SKM-1 treated with dmso at 0.1 percent for 144 hours (cell line): Measurements from ENCODE around the gene ZNG1B.
"Not testable (repeated sequence)": the region's sequence is repeated elsewhere in the genome, so short reads cannot be mapped to it uniquely, and the experiment has no call there.

ENCODE experiments used
- DNase-seq: peaks from one replicate; lab custom pipeline; 2025; ENCODE audit not compliant: unreplicated experiment; lab: John Stamatoyannopoulos, UW

The ZNG1B gene

DNA sequence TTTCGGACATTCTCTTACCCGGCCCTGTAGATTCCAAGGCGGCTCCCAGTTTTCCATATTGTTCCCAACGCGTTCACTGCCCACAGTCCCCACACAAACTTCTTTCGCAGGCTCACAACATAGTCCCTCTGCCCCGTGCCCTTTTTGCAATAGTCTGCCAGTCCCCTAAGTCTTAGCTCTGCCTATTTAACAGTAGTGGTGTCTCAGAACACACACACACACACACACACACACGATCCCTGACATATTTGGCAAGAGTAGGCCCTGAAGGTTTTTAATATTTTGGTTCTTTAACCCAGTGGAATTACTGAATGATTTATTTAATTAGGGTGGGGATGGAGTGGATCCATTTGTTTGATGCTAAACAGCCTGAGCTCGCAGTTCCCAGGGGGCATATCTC, 105.0 kb downstream of the ZNG1B start:
- DNase-seq: not testable (repeated sequence)
